Chondrocyte (in vitro differentiated cells): ENCODE measurements around the gene SMIM41. TPM values are rescaled to one million over a fixed set of nuclear protein-coding genes. Genes with fewer than 3 reads are reported as not detected.

Experiments used
- DNase-seq: peaks from one replicate; pipeline ENCODE4 v3.0.0; 2021; ENCODE audit warnings: mixed read lengths, low spot score
- H3K27ac Mint-ChIP-seq: one replicate; pipeline ENCODE4 v1.8.0; 2021; ENCODE audit warnings: mild to moderate bottlenecking, moderate library complexity, mixed read lengths; ENCODE audit not compliant: unreplicated experiment
- H3K27me3 Mint-ChIP-seq: 2 replicates; pipeline ENCODE4 v1.8.0; 2021; ENCODE audit warnings: low read depth, mixed read lengths
- H3K36me3 Mint-ChIP-seq: 2 replicates; pipeline ENCODE4 v1.8.0; 2021; ENCODE audit warnings: low read depth, mixed read lengths
- H3K4me1 Mint-ChIP-seq: 2 replicates; pipeline ENCODE4 v1.8.0; 2021; ENCODE audit warnings: low read depth, mild to moderate bottlenecking, mixed read lengths
- H3K4me3 Mint-ChIP-seq: one replicate; pipeline ENCODE4 v1.8.0; 2021; ENCODE audit warnings: mild to moderate bottlenecking, moderate library complexity, mixed read lengths; ENCODE audit not compliant: unreplicated experiment
- H3K9me3 Mint-ChIP-seq: 2 replicates; pipeline ENCODE4 v1.8.0; 2021; ENCODE audit warnings: low read depth, mixed read lengths
- CTCF ChIP-seq: fragments of 200-600 bp; sonication (generic); IDR thresholded peaks from 2 replicates; pipeline ENCODE4 v1.5.0; 2021; ENCODE audit warnings: antibody characterized with exemption, mild to moderate bottlenecking, moderate library complexity
- total RNA-seq: library from RNA; stranded (reverse); gene quantifications from 3 replicates; pipeline ENCODE4 v1.2.1, GENCODE V29; 2021

Gene SMIM41
- total RNA-seq, 1 donor from 2014 or later: not detected

DNA sequence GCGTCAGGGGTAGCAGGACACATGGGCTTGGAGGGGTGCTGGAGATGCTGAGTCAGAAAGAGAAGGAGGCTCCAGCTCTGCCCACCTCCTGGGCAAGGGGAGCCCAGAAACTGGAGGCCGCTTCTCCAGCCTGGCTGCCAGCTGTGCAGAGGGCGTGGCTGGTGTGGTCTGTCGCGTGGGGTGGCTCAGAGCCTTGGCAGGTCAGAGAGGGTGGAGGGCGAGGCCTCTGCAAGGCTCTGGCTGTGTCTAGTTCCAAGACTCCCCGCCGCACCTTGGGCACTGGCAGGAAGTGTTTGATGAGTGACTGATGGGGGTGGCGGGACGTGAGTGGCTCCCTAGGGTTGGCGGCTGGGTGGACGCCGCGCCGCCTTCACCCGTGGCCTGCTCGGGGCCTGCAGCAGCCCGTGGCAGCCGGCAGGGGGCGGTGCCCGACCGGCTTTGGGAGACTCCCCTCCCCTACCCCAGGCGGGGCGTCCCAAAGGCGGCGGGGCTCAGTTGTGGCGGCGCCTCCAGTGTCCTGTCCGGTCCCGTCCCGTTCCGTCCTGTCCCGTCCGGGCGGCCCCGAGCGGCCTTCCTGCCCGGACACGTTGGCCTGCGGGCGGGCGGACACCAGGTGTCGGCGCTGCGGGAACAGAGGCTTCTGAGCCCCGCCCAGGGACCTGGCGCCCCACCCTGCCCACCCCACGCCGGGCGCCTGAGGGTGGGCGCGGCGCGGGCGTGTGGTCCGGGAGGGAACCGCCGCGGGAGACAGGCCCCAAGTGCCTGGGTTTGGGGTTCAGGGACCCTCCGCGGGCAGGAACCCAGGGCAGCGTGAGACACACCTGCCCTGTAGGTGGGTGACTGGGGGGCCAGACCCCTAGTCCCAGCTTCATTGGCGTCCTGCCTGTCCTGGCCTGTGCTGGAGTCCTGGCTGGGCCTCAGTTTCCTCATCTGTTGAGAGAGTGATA is 72.6 kb downstream of the SMIM41 start:
- DNase-seq: no peak
- H3K36me3 Mint-ChIP-seq: no peaks in the 10 kb centered on the region
- peaks cover 55% of the 10 kb centered on the region for H3K4me1 Mint-ChIP-seq
- peak; percentile 94 for TF ChIP-seq CTCF
- H3K27me3 Mint-ChIP-seq: no peaks in the 10 kb centered on the region
- no peak overlapping the region for H3K4me3 Mint-ChIP-seq
- H3K27ac Mint-ChIP-seq: peak overlapping the region; percentile 65
- no peaks in the 10 kb centered on the region for H3K9me3 Mint-ChIP-seq

DNA sequence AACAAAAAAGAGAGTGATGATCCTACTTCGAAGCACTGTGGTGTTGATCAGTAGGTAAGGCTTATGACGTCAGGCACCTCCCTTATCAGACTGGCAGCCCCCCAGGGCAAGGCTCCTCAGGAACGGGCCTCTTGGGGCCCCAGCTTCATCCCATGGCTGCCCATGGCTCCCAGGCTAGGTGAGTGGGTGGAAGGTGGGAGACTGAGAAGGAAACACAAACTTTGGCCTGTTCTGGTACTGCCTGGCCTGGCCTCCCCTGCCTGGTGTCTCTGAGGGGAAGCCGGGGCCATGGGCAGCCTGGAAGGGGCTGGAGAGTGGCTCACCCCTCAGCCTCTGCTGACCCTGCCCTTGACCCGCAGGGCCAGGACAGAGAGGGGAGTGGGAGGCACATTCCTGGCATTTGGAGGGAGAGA is 73.4 kb downstream of the SMIM41 start:
- no peak overlapping the region for H3K4me3 Mint-ChIP-seq
- no peak for TF ChIP-seq CTCF
- H3K4me1 Mint-ChIP-seq: peaks cover 47% of the 10 kb centered on the region
- no peaks in the 10 kb centered on the region for H3K9me3 Mint-ChIP-seq
- H3K36me3 Mint-ChIP-seq: no peaks in the 10 kb centered on the region
- no peaks in the 10 kb centered on the region for H3K27me3 Mint-ChIP-seq
- no peak overlapping the region for H3K27ac Mint-ChIP-seq
- DNase-seq: no peak

DNA sequence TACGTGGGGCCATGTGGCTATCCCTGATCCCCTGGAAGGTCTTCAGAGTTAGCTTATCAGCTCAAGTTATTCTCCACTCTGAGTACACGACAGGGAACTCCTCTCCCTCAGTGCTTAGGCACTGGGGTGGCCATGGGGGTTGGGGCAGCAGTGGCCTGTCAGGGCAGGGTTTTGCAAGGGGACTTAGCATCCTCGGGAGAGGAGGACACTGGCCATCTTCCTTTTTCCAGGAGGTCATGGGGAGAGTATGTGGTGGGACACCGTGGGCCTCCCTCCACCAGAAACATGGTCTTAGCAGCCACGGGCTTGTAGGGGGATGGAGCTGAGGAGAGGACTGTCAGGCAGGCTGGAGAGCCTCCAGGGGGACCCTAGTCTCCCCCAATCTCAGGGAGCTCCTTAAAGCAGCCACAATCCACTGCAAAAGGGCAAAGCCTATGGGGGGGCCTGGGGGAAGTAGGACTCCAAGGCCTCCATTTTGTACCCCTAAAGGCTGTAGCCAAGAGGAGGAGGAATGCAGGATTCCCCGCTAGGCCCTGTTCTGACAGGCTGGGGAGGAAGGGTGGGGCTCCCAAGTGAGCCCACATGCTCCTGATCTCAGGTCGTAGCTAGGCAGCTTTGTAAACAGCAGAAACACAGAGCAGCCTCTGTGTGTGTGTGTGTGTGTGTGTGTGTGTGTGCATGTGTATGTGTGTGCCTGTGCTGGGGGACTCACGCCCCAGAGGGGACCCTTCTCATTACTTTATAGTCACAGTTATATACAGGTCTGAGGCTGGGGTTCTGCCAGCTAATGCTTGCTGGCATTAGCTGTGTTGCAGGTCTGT is 75.8 kb downstream of the SMIM41 start:
- no peak for TF ChIP-seq CTCF
- Mint-ChIP-seq H3K9me3 (no peaks in the 10 kb centered on the region), H3K27me3 (no peaks in the 10 kb centered on the region), H3K4me3 (no peak overlapping the region), H3K4me1 (peaks cover 24% of the 10 kb centered on the region), H3K27ac (no peak overlapping the region), H3K36me3 (no peaks in the 10 kb centered on the region)
- no peak for DNase-seq

GRCh38 chr12:52156311-52156710 is 76.8 kb downstream of the SMIM41 start:
- Mint-ChIP-seq H3K9me3 (no peaks in the 10 kb centered on the region), H3K27me3 (no peaks in the 10 kb centered on the region), H3K27ac (no peak overlapping the region)

More at GRCh38 chr12:52156311-52156710, 76.8 kb downstream of the SMIM41 start:
- no peak for DNase-seq
- H3K36me3 Mint-ChIP-seq: no peaks in the 10 kb centered on the region
- peak; percentile 29 for TF ChIP-seq CTCF
- H3K4me1 Mint-ChIP-seq: peaks cover 19% of the 10 kb centered on the region
- H3K4me3 Mint-ChIP-seq: no peak overlapping the region
